GM23248 (cell line): ENCODE data around the gene LRRN4CL.

Experiments used
- EZH2 ChIP-seq: fragments of 200-600 bp; sonication (generic); IDR thresholded peaks from 2 replicates; pipeline ENCODE4 v1.6.1; 2018; ENCODE audit warnings: antibody characterized with exemption, mild to moderate bottlenecking; ENCODE audit not compliant: insufficient read depth, poor library complexity, severe bottlenecking
- EZH2phosphoT487 ChIP-seq: fragments of 200-600 bp; sonication (generic); IDR thresholded peaks from 2 replicates; pipeline ENCODE4 v1.6.1; 2018; ENCODE audit warnings: antibody characterized with exemption, moderate library complexity, mild to moderate bottlenecking, low read depth; ENCODE audit not compliant: insufficient read depth

- TF ChIP-seq EZH2 (no peak), EZH2phosphoT487 (no peak)
Measured at GRCh38 chr11:62648185-62648966, 41.0 kb downstream of the LRRN4CL start.
